HEK293T (cell line): ENCODE data around the gene PITPNB.

Source experiments
- CTCF ChIA-PET: fragments of 350-600 bp; formaldehyde crosslinking; extraction: SDS; loops from one replicate; lab custom pipeline; 2021; ENCODE audit warnings: antibody characterized with exemption, inconsistent platforms; lab: Yijun Ruan, JAX
- POLR2A ChIA-PET: fragments of 350-600 bp; formaldehyde crosslinking; extraction: SDS; loops from one replicate; lab custom pipeline; 2020; ENCODE audit warnings: antibody characterized with exemption, inconsistent platforms; lab: Yijun Ruan, JAX
- DNase-seq: peaks from one replicate; pipeline ENCODE4 v3.0.0; 2012; ENCODE audit warnings: mixed read lengths; ENCODE audit errors: extremely low spot score
- ARNT ChIP-seq: fragments of 450-650 bp; IDR thresholded peaks from 2 replicates; pipeline ENCODE4 v1.6.1; 2017; ENCODE audit warnings: mild to moderate bottlenecking
- BHLHE40 ChIP-seq: fragments of 450-650 bp; IDR thresholded peaks from 2 replicates; pipeline ENCODE4 v1.6.1; 2016; ENCODE audit warnings: mild to moderate bottlenecking, moderate library complexity, borderline replicate concordance
- CTBP1 ChIP-seq: fragments of 450-650 bp; IDR thresholded peaks from 2 replicates; pipeline ENCODE4 v1.6.1; 2016; ENCODE audit warnings: borderline replicate concordance
- ELF4 ChIP-seq: fragments of 450-650 bp; IDR thresholded peaks from 2 replicates; pipeline ENCODE4 v1.6.1; 2017; ENCODE audit warnings: antibody characterized with exemption
- FOXA1 ChIP-seq: fragments of 450-650 bp; IDR thresholded peaks from 2 replicates; pipeline ENCODE4 v1.6.1; 2016; ENCODE audit warnings: mild to moderate bottlenecking
- FOXK2 ChIP-seq: fragments of 450-650 bp; IDR thresholded peaks from 2 replicates; pipeline ENCODE4 v1.6.1; 2016; ENCODE audit warnings: mild to moderate bottlenecking
- FOXM1 ChIP-seq: fragments of 450-650 bp; IDR thresholded peaks from 2 replicates; pipeline ENCODE4 v1.6.1; 2017; ENCODE audit warnings: mild to moderate bottlenecking, borderline replicate concordance
- HDGF ChIP-seq: fragments of 450-650 bp; IDR thresholded peaks from 2 replicates; pipeline ENCODE4 v1.6.1; 2017; ENCODE audit warnings: antibody characterized with exemption, borderline replicate concordance
- L3MBTL2 ChIP-seq: fragments of 450-650 bp; conservative IDR thresholded peaks from 2 replicates; pipeline ENCODE4 v1.6.1; 2016; ENCODE audit warnings: mild to moderate bottlenecking
- LEF1 ChIP-seq: fragments of 450-650 bp; IDR thresholded peaks from 2 replicates; pipeline ENCODE4 v1.6.1; 2017; ENCODE audit warnings: mild to moderate bottlenecking, borderline replicate concordance
- NFRKB ChIP-seq: fragments of 450-650 bp; IDR thresholded peaks from 2 replicates; pipeline ENCODE4 v1.6.1; 2016; ENCODE audit warnings: mild to moderate bottlenecking, moderate library complexity
- SP1 ChIP-seq: fragments of 450-650 bp; IDR thresholded peaks from 2 replicates; pipeline ENCODE4 v1.6.1; 2017
- SUZ12 ChIP-seq: fragments of 450-650 bp; IDR thresholded peaks from 2 replicates; pipeline ENCODE4 v1.6.1; 2016; ENCODE audit warnings: mild to moderate bottlenecking
- TARDBP ChIP-seq: fragments of 450-650 bp; IDR thresholded peaks from 2 replicates; pipeline ENCODE4 v1.6.1; 2016
- ZNF384 ChIP-seq: fragments of 450-650 bp; IDR thresholded peaks from 2 replicates; pipeline ENCODE4 v1.6.1; 2016
- TF ChIP-seq, protein P1 (sequence below): fragments of 450-650 bp; IDR thresholded peaks from 2 replicates; pipeline ENCODE4 v1.6.1; 2016

Gene PITPNB

DNA sequence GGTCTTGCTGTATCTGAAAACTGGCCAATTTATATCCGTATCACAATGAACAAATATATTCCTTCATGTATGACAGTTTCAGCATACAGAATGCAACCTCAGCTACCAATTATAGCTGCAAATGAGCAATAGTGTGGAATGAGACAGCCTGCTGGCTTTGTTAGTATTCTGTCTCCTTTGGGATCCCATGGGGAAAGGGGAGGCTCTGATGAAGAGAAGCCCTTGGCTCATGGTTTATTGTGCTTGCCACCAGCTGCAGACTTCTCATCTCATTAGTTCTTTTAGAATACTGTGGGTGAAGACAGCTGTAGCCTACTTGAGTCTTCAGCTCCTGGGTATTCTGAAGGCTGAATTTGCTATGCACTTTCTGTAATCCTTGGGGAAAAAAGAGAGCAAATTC is 42.4 kb downstream of the PITPNB start:
- ChIA-PET POLR2A (no interaction called here), CTCF (no interaction called here)
- TF ChIP-seq TARDBP = no peak
- DNase-seq = no peak

DNA sequence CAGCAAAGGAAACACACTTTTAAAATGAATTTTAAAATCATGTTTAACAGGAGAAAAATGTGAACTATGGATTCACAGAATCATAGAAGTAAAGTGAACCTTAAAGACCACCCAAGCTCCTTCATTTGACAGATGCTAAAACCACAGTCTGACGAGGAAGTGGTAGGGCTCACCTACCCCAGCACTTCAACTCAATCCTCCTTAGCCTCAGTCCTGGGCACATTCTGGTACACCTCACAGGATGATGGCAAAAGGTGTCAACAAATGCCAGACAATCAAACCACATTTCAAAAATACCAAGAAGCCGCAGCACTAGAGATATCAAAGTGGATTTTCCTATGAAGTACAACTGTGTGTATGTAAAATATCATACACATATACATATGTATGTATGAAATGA is 43.1 kb downstream of the PITPNB start:
- DNase-seq = no peak
- TF ChIP-seq LEF1 (no peak), HDGF (no peak), NFRKB (no peak), FOXM1 (no peak), ZNF384 (no peak), BHLHE40 (no peak), ARNT (no peak)
- POLR2A ChIA-PET = no interaction called here
- CTCF ChIA-PET = no interaction called here

DNA sequence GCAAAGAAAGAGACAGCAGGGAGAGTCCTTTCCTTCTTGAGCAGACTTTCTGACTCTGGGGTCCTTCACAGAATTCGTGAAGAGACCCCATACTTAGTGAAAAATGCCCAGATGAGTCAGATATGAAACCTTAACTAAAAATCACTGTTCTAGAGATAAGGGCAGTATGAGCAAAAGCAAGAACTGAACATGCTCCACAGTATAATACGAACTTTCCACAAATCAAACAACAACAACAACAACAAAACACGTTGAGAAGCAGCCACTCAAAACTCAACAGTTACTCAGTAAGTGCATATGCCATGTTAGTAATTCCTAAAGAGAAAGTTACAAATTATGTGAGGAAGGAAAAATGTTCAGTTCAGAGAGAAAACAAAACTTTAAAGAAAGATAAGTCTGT is 44.3 kb downstream of the PITPNB start:
- ChIA-PET POLR2A (interaction anchor here (0.7 kb wide), 1 partner anchor 282 kb away, joined by 3 read pairs; no protein-coding TSS in a partner anchor), CTCF (no interaction called here)
- TF ChIP-seq L3MBTL2 = no peak
- TF ChIP-seq TARDBP = no peak
- TF ChIP-seq ELF4 = no peak
- TF ChIP-seq SUZ12 = no peak
- TF ChIP-seq FOXA1 = no peak
- TF ChIP-seq SP1 = no peak
- DNase-seq = no peak

DNA sequence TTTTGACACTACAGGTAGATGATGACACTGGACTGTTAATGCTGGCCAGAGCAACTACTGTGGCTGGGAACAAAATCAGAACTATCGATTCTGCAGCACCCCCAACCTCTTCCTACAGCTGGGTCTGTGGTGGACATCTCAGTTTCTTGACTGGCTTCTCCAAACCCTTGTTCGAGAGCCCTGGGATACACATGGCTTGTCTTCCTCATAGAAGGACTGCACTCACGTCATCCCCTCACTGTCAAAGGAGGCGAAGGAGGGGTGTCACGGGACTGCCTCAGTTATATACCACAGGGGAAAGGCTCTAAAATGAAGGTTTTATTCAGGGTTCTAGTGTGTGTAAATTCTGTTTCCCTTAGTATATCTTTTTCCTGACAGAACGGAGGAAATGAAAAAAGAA is 44.9 kb downstream of the PITPNB start:
- CTCF ChIA-PET = no interaction called here
- TF ChIP-seq SP1 (no peak), L3MBTL2 (no peak), BHLHE40 (no peak), FOXA1 (no peak), ARNT (no peak), HDGF (no peak), CTBP1 (no peak), NFRKB (no peak), ZNF384 (no peak), FOXM1 (no peak), TARDBP (no peak)
- TF ChIP-seq, protein P1, sequence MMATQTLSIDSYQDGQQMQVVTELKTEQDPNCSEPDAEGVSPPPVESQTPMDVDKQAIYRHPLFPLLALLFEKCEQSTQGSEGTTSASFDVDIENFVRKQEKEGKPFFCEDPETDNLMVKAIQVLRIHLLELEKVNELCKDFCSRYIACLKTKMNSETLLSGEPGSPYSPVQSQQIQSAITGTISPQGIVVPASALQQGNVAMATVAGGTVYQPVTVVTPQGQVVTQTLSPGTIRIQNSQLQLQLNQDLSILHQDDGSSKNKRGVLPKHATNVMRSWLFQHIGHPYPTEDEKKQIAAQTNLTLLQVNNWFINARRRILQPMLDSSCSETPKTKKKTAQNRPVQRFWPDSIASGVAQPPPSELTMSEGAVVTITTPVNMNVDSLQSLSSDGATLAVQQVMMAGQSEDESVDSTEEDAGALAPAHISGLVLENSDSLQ = no peak
- POLR2A ChIA-PET = interaction anchor here (0.7 kb wide), 1 partner anchor 281 kb away, joined by 3 read pairs; no protein-coding TSS in a partner anchor
- no peak for DNase-seq

DNA sequence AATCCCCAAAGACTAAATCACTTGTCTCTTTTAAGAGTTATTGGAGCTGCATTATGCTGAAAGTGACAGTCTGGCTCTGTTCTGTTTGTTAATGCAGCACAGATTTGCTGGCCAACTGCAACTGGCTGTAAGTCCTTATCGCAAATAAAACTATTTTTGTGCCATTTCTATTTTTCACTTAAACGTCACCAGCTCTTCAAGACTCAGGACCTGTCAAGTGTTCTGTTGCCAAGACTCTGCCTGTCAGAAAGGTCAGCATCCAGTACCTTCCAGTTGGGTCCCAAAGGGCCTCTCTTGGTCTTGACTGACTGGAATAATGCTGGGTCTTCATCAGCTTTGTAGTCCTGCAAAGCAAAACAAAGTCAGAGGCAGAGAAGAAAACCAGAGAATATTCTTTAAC is 45.6 kb downstream of the PITPNB start:
- ChIA-PET CTCF (no interaction called here), POLR2A (no interaction called here)
- no peak for TF ChIP-seq FOXK2
- no peak for TF ChIP-seq LEF1
- no peak for TF ChIP-seq ZNF384
- TF ChIP-seq BHLHE40 = no peak
- no peak for TF ChIP-seq HDGF
- TF ChIP-seq L3MBTL2 = no peak
- no peak for TF ChIP-seq SP1
- no peak for DNase-seq

DNA sequence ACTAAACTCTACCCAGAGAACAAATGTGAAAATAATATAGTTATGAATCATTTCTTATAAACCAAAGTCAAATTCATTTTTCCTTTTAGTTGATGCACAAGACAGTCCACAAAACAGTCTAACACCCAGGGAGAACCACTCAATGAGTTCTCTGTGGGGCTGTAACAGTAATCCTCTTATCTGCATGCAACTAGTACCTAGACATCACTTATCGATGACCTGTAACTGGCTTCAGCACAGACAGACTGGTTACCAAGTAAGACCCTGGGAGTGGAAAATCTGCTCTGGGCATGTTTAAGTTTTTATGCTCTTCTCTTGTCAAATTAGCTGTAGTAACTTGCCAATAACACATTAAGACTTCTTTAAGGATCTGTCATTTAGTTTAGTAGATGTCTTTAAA is 46.6 kb downstream of the PITPNB start:
- no peak for DNase-seq
- ChIA-PET POLR2A (no interaction called here), CTCF (interaction anchor here (0.8 kb wide), 1 partner anchor 14 kb away, joined by 4 read pairs; no protein-coding TSS in a partner anchor)
- TF ChIP-seq ELF4 (no peak), FOXA1 (no peak), SP1 (no peak), ZNF384 (no peak)
- TF ChIP-seq, protein P1 = no peak

DNA sequence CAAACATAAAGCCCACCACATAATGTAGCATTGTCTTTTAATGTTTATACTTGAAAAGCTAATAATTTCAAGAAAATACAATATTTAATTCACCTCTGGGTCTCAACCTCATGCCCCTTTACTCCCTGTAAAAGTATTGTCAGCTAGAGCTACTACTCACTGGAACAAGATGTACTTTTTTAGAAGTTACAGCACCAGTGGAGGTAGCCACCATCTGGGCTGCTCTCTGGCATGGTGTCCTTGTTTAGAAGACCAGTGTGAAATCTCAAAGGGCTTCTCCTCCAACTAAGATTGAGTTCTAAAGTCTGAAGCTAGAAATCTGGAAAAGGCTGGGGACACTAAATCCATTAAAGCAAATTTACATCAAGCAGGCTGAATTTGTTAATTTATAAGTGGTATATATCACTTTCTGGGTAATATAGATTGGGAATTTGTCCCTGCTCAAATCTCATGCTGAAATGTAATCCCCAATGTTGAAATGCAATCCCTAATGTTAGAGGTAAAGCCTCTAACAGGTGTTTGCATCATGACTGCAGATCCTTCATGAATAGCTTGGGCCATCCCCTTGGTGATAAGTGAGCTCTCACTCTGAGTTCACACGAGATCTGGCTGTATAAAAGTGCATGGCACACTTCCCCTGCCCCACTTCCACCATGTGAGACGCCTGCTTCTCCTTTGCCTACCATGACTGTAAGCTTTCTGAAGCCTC is 47.6 kb downstream of the PITPNB start:
- CTCF ChIA-PET = interaction anchor here (0.8 kb wide), 1 partner anchor 15 kb away, joined by 4 read pairs; no protein-coding TSS in a partner anchor
- POLR2A ChIA-PET = no interaction called here
- TF ChIP-seq FOXA1 (no peak), SUZ12 (no peak), CTBP1 (no peak), LEF1 (no peak), L3MBTL2 (no peak), BHLHE40 (no peak), ELF4 (no peak), HDGF (no peak), SP1 (no peak), ZNF384 (no peak), FOXM1 (no peak), NFRKB (no peak), TARDBP (no peak), ARNT (no peak), FOXK2 (no peak)
- TF ChIP-seq, protein P1 = no peak

More for the DNA sequence above, 47.6 kb downstream of the PITPNB start:
- DNase-seq = no peak
